ENCODE data around the gene ETV1.

ETV1 gene

DNA sequence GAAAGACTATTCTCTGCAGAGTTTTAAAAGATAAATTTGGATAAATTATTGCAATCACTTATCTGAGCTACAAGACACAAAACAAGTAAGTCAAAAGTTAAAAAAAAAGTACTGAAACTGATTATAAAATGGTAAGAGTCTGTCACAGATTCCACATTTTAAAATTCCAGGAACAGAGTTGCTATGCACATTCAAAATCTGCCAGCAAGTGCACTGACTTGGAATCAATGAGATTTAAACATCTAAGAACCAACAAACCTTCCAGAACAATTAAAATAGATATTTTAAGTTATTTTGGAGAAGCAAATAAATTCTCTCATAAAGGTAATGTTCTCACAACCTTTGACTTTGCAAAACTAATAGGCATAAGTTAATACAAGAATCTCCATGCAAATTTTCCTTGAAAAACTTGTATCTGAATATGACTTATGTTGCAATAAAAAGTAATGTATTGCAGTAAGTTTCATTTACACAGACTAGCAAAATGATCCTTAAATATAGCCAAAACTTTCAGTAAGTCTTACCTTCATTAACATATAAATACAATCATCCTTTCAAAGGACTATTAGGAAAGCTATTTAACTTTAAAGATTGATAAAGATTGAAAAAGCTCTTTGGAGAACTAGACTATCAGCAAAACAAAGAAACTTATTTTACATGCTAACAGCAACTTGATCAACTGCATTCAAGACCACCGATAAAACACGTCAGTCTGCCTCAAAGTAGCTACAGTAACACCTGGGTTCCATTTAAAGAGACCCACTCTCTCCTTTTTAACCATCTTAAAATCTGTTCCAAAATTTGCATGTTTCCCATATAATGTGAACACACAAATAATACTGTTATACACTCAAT, 4.4 kb downstream of the ETV1 start:
- DNase-seq = no peak

DNA sequence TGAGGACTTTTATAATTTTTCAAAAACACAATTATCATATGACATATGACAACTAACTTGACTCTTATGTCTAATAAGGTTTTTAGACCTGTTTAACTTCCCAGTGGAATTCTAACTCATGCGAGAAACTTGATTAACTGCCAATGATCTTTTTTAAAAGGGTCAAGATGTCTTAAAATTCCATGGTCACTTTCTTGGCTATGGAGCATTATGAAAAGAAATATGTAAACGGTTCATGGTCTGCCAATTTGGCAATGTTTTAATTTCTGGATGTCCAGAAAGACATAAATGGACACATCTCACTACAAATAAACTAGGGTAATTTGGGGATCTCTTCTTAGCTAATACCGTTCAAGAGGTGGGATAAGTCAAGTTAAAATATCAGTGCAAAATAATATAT, 5.4 kb downstream of the ETV1 start:
- DNase-seq = no peak

DNA sequence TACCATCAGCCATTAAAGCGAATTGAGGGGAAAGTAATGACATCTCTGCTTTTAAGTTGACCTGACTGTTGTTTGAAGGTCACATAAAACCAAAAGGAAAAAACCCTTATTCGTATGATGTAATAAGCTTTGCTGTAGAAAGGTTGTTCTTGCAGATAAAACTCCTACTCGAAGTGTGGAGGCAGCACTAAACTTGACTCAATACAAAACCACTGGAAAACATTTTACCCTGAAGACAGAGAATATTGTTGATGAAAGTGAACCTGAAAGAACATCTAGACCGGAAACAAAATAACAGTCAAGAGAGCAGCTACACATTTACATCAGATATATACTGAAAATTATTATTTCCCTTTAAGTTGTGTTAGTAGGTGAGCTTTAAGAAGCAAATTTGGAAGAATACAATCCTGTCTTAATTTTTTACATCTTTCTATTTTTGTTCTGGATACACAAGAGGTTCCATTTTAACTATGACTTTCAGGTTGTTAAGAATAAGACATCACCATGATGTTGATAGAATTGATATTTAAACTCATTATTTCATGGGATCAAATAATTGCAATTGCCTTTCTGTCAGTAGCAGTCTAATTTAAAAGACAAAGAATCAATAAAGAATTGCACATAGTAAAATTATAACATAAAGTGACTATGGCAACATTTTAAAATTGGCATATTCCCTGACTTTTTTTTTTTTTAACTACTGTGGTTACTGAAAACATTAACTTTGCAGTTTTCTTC, 6.4 kb downstream of the ETV1 start:
- DNase-seq = no peak

DNA sequence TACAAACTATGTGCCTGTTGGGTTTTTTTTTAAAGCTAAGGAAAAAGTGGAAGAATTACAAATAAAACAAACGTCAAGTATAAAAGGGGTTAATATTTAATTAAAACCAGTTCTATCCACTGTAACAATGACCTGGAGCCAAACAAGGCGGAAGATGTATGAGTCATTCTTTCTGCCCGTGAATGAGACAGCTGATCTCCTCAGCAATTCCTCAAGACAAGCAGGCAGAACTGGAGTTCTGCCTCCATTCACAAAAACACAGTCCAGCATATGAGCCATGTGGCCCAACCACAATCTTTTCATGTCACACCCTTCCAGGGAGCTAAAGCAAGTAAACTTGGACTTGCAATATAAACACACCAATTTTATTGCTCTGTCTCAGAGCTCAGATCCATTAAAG, 8.4 kb downstream of the ETV1 start:
- DNase-seq = no peak

DNA sequence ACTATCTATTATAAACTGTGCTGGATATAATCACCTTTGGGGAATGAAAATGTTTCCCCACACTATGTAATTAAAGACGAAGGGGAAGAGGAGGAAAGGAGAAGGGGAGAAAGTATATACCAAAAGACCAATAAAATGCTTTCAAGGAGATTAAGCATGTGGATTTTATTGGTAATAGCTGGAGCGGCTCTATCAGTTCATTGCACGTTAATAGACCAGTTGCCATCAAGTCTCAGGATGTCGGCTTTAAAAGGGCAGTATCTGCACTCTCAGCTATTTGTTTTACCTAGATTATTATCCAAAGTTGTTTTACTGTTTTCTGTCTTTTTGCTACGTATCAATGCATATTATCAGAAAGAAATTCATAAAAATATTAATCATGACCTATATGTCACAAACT, 9.0 kb downstream of the ETV1 start:
- DNase-seq = no peak

DNA sequence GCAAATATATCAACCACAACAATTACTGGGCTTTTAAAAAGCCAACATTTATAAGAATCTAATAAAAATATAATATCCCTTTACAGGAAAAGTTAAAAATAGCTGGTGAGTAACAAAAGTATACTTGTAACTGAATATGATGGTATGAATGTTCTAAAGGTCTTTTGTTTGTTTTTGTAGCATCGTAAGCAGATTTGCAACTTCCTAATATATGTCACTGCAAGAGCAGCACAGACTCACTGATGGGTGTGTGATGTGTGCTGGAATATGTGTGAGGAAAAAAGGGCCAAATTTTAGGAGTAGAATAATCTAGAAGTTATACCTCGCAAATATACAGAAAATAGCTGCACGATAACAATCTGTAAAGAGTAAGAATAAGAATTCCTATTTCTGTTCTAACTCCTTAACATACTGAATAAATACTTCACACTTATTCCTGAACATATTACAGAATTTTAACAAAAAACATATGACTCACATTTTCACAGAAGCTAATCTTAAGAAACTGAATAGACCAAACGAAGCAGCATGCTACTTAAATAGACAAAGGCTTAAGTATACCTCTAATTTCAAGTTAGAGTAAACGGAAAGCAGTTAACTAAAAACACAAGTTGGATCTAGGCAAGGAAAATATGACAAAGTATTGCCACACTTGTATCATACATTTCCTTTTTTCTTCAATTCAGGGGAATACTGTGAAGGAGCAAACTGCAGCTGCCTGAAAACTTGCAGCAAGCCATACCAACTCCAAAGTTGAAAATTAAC, 9.6 kb downstream of the ETV1 start:
- no peak for DNase-seq

DNA sequence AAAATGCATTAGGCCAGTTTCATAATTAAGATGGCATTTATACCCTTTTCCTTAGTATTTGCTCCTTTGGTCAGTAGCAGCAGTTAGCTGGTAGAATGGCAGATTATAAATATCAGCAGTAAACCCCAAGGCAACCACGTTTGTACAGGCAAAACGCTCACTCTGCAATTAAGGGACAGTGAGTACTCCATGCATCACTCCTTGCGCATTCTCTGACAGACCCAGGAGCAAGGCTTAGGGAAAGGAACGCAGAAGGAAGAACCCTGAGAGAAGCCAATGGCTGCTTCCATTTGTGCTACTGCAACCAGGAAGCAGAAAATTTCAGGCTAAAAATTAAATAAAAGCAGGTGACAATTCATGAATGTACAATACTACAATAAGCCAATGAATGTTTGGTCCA, 12.9 kb downstream of the ETV1 start:
- DNase-seq = no peak

DNA sequence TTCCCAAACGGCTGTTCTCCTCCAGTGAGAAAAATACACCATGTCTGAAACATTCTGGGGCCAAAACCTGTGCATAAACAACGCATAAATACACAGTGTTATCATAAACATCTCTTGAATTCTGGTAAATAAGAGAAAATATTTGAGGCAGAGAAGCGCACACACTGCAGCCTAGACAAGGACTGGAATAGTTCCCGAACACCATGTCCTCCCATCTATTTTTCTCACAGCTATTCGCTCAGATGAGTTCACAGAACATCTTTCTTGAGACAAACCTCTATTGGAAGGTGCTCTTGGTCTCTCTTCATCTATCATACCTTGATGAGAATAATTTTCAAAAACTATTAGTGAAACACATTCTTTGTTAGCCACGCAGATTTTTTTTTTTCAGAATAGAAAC, 24.4 kb downstream of the ETV1 start:
- no peak for DNase-seq

DNA sequence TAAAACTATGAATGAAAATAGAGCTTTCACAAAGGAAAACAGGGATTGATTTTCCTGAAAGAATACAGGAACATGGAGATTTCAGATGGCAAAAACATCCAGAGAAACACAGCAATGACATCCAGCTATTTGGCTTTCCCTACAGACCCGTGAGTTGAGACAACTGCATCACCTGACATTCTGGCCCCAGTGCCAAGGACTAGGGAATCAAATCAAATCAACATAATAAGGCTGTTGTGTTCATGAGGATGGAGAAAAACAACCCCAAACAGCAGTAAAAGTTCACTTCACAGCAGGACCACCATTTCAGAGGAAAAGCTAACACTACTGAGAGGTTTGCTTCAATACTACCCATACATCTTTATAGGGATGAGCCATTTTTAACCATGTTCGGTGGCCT, 25.5 kb downstream of the ETV1 start:
- DNase-seq = no peak

DNA sequence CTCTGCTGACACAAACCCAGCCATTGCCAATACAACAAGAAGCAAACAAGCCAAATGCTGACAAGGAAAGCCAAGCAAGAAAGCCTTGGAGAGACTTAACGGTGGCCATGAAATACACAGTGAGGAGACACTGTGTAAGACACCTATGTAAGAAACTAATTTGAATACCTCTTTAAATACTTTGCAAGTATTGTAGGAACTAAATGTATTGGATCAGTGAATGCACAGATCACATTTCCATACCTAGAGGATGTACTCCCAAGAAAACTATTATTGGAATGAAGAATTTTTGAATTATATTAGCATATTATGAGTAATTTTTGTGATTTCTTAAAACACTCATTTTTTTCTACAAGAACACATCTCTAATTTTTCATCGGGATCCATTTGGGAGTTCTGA, 34.0 kb downstream of the ETV1 start:
- no peak for DNase-seq

DNA sequence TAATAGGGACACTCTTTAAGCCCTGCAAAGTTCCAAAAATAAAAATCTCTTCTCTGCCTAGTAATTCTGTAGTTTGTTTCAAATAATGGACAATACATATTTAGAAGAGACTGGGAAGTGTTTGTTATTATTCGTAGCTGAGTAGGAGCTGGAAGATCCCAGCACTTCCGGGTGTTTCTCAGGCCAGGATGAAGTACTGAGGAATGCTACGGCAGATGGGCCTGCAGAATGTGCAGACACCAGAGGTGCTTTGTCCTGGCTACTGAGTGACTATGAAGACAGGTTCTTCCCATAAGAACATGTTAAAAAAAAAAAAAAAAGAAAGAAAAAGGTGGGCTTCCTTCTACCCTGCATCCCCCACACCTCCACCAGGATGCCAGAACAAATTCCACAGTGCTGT, 36.1 kb downstream of the ETV1 start:
- DNase-seq = no peak

DNA sequence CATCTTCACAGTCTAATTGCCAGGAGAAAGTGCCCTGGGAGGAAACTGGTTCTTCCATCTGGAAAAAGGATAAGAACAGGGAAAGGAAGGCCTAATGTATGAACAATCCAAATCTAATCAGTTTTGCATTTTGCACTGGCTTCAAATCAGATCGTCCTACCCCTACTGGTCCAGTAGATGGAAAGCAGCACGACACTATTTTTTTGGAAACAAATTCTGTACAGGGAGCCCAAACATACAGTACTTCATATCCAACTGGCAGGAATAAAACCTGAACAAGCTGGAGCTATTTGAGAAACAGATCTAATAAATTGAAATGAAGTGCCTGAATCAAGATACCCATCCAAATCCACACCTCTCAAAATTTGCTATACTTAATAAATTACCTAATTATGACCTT, 36.5 kb downstream of the ETV1 start:
- DNase-seq = no peak

DNA sequence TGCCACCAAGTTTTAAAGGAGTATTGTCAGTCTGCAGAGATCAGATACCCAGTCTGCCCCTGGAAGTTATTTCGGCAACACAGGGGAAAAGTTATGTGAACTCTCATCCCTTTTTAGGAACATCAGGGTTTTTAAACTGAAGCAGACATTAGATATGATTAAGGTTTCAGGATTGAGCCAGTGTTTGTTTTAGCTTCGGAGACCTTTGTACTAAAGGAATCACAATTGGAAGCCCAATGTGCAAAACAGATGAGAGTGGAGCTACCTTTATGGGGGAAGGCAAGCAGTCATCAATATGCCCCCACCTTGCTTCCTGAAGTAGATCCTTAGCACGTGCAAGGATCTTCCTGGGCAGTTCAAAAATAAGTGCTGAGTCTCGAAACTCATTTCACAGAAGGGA, 39.5 kb downstream of the ETV1 start:
- DNase-seq = no peak

DNA sequence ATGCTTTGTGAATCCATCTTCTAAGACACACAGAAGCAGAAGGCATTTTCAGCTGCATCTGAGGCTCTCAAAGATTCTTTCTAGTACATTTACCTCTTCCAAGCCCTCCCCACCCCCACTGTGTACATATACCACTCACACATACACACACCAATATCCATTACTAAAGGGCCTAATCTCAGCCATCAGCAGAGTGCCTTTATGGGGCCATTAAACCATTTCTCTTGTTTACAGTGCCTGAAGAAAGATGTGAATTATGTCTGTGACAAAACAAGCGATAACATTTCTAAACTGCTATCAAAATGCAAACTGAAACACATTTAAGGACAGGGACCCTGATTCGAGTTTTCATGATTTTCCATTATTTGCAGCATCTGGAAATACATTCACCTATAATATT, 40.0 kb downstream of the ETV1 start:
- DNase-seq = peak; percentile 77

DNA sequence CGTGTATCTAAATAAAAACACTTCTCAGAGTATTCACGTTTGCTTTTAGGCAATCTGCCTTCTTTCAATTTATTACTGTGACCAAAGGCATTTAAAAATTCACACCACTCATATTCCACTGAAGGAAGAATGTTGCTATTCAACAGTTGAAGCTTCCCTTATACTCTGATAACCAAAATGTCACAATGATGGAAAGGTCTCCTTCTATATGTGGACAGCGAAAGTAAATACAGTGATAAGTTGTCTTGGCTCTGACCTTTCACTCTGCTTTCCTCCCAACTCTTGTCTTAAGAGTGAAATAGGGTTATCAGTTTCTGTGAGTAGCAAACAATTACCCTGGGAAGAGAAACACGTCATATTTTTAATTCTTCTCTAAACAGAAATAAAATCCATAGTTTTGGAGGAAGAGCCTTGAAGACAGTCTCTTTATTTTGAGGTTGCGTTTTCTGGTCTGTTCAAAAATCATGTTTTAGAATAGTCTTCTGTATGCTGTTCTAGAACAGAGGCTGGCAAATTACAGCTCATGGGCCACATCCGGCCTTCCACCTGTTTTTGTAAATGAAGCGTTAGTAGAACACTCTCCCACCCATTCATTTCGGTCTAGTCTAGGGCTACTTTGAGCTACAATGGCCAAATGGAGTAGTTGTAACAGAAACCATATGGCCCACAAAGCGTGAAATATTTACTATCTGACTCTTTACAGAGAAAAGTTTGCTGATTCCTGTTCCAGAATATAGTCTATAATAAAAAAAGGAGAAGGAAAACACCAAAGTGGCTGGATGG, 41.3 kb downstream of the ETV1 start:
- DNase-seq = no peak

DNA sequence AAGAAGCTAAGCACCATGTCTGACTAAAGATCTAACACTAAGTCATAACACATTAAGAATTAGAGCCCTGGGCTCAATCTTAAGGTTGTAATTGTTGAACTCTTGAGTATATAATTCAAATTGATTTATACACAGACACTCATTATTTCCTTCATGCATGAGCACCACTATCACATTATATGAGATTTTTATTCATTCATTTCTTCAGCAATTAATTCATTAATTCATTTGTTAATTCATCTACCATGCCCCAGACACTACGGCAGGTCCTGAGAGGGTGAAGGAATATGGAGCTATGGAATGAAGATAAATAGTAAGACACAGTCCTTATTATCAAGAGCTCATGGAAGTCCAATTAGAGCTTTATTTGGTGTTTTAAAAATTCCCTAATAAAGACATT, 41.9 kb downstream of the ETV1 start:
- no peak for DNase-seq

DNA sequence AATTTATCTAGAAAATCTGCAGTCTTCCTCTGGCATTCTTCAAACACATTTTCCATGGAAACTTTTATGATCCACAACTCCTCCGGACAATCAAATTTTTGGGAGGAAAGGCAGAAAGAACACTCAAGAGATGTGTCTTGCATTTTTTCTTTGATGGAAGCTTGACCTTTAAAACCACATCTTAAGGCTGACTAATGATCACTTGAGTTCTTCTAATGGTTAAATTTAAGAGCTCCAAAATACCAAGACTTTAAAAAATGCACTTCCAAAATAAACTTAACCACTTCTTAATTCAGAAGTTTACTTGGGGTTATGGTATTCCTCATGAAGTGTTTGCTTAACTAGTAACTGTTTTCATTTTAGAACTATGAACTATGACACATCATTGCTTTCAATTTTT, 43.3 kb downstream of the ETV1 start:
- DNase-seq = no peak

DNA sequence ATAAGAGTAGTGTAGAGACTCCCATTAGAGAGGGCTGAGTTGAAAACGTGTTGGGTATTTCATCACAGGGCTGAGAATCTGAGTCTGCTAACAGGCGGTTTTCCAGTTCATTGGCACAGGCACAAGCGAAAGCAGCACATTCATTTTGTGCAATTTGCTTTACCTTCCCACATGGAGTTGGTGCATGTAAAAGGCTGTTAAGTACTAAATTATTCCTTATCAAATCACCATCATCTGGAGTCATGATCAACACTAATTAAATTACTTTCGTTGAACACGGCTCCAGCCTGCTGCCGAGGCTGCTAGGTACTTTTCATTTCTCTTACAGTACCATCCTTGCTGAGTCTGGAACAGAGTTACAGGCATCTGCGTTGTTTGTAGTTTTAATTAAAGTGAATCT, 43.8 kb downstream of the ETV1 start:
- no peak for DNase-seq

DNA sequence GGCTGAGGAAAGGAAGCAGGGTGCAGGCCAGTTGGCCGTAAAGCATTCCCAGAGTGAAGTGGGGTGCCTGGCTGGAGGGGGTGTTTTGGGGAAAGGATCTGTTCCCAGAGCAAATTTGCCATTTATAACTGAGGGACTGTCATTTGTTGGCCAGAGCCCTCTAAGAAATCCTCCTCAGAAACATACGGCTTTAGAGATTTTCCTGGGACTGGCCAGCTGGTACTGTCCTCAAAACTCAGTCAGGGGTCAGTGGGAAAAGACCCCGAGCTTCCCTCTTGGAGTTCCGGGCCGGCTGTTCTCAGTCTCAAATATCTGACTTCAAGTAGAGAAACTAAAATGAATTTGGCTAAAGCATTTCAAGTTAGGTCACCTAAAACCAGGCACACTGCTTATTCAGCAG, 55.9 kb downstream of the ETV1 start:
- DNase-seq = no peak

DNA sequence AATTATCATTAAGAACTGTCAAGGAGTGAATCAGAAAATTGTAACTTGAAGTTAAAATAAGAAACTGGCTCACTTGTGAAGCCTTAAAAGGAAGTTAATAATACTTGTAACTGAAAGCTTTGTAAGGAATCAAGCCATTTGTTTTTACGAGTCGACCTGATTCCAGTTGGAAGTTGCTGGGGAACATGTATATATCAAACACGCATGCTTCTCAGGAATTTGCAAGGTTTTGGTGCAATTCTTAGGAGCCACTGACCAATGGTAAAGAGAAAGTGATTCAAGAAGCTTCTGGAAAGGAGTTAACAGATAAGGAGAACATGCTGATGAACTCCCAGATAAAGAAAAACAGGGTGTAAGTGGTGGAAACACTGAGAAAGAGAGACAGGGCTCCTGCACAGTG, 56.4 kb downstream of the ETV1 start:
- DNase-seq = no peak

DNA sequence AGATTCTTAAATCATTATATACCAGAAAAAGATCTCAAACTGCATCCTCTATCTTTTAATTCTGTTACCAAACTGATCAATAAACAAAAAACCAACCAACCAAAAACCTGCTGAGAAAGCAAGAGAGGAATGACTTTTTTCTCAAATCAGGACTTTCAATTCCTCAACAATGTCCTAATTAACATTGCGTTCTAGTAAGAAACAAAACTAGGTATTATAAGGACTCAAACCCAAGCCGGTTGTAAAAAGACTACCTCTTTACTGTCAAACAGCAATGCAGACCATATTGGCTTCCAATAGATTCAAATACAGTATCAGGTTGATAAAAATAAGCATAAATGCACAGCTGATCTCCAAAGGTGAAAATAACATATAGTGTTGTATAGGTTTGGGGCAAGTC, 57.3 kb downstream of the ETV1 start:
- DNase-seq = no peak

DNA sequence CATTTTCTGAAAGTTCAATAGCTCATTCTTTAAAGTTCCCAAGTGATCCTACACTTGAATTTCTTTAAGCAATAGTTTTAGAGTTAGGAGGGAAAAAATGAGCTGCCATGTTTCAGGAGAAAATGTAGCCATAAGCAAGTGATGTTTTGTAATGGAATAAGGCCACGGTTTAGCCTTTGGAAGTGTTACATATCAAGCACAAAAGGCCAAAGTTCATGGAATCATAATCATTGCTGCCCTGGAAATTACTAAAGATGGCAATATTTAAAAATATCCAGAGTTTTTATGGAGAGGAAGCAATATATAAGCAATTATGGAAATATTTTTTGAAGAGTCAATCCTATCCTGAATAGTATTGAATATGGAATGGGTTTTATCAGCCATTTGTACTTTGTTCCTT, 68.4 kb downstream of the ETV1 start:
- no peak for DNase-seq

DNA sequence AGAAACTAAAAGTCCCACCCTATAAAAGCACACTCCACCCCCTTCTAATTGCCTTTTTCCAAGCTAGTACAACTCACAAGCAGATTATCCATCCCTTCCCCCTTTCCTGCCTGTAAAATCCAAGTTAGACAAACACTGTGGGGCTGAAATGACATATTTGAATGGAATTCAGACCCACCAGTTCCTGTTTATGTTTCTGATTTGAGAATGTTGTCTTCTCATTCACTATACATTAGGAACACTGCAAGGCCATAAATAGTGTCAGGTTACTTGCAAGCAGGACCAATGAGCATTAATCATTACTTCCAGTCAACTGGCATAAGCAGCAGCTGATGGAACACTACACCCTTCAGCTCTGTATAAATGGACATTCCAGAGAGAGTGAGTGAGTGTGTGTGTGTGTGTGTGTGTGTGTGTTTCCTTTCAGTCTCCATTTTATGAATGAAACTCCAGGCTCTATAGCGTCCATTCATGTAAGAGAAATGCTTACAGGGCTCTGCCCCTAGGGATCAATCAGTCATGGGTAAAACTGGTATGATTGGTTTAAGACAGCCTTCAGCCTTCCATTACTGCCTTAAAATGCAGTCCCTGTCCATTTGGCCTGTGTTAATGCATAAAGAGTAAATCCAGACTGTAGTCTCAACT, 69.3 kb downstream of the ETV1 start:
- peak; percentile 97 for DNase-seq
